HG03432 (cell line): ENCODE measurements around the gene CYP27A1.

Experiments
- ATAC-seq: cut with Tn5 transposase; IDR thresholded peaks from one replicate; pipeline ENCODE4 v1.9.1; 2021; ENCODE audit warnings: mild to moderate bottlenecking, moderate library complexity; ENCODE audit not compliant: unreplicated experiment

CYP27A1 gene

GRCh38 chr2:218856167-218856895 is 74.4 kb downstream of the CYP27A1 start:
- no peak for ATAC-seq

GRCh38 chr2:218856896-218857243 is 74.9 kb downstream of the CYP27A1 start:
- no peak for ATAC-seq

- no peak for ATAC-seq
These were observed 75.6 kb downstream of the CYP27A1 start for GRCh38 chr2:218857371-218858137.

GRCh38 chr2:218858138-218858445 is 76.1 kb downstream of the CYP27A1 start:
- ATAC-seq: no peak

GRCh38 chr2:218858671-218859555 is 77.0 kb downstream of the CYP27A1 start:
- no peak for ATAC-seq

GRCh38 chr2:218859556-218859987 is 77.6 kb downstream of the CYP27A1 start, which contains the start of gene WNT6:
WNT6 (plus strand) TSS chr2:218859805; CDS start chr2:218860038, 233 bp downstream.
- ATAC-seq: no peak

- no peak for ATAC-seq
These were observed 78.3 kb downstream of the CYP27A1 start for GRCh38 chr2:218859988-218860831.

- no peak for ATAC-seq
These were observed 79.0 kb downstream of the CYP27A1 start for GRCh38 chr2:218860950-218861381.

GRCh38 chr2:218861645-218862318 is 79.8 kb downstream of the CYP27A1 start:
- no peak for ATAC-seq

GRCh38 chr2:218863021-218863520 is 81.1 kb downstream of the CYP27A1 start:
- ATAC-seq: no peak
